HL-60 (cell line): ENCODE data around the gene IGSF8.

Source experiments
- DNase-seq, 2 experiments: peaks; one replicate each; pipeline ENCODE4 v3.0.0-alpha.2; 2010 to 2020; ENCODE audit warnings: low read depth in 1 of 2, low spot score in 1 of 2
- H3K27ac ChIP-seq: fragments of 250-450 bp; sonication (Bioruptor Pico); replicated peaks from 2 replicates; pipeline ENCODE4 v1.5.1; 2020; ENCODE audit warnings: mild to moderate bottlenecking, moderate library complexity
- H3K27me3 ChIP-seq: fragments of 250-450 bp; sonication (Bioruptor Pico); 2 replicates; pipeline ENCODE4 v1.5.1; 2021; ENCODE audit warnings: mild to moderate bottlenecking, moderate library complexity; ENCODE audit not compliant: insufficient read depth, poor library complexity, severe bottlenecking
- H3K4me3 ChIP-seq: replicated peaks from 2 replicates; pipeline ENCODE4 v1.5.1; 2011; ENCODE audit warnings: mild to moderate bottlenecking, control low read depth, low read length; ENCODE audit not compliant: insufficient read depth
- GABPA ChIP-seq: IDR thresholded peaks from 2 replicates; pipeline ENCODE4 v1.6.1; 2012; ENCODE audit warnings: low read depth
- POLR2AphosphoS5 ChIP-seq: IDR thresholded peaks from 2 replicates; pipeline ENCODE4 v1.6.1; 2012; ENCODE audit warnings: low read depth
- REST ChIP-seq: IDR thresholded peaks from 2 replicates; pipeline ENCODE4 v1.6.1; 2012; ENCODE audit warnings: low read depth; ENCODE audit not compliant: insufficient replicate concordance
- SPI1 ChIP-seq: IDR thresholded peaks from 2 replicates; pipeline ENCODE4 v1.6.1; 2012; ENCODE audit warnings: low read depth, mild to moderate bottlenecking, borderline replicate concordance
- TF ChIP-seq, protein P1 (sequence below): IDR thresholded peaks from one replicate; pipeline ENCODE4 v1.5.1; 2011; ENCODE audit warnings: low read length, control low read depth, inconsistent platforms; ENCODE audit not compliant: insufficient read depth

IGSF8 gene

GRCh38 chr1:160130486-160130885 lies 32.1 kb upstream of the IGSF8 start:
- H3K27ac ChIP-seq = no peak overlapping the region
- no peaks in the 10 kb centered on the region for H3K27me3 ChIP-seq
- H3K4me3 ChIP-seq = no peak overlapping the region
- DNase-seq = no peak
- no peak for TF ChIP-seq GABPA
- TF ChIP-seq SPI1 = no peak
- TF ChIP-seq, protein P1, sequence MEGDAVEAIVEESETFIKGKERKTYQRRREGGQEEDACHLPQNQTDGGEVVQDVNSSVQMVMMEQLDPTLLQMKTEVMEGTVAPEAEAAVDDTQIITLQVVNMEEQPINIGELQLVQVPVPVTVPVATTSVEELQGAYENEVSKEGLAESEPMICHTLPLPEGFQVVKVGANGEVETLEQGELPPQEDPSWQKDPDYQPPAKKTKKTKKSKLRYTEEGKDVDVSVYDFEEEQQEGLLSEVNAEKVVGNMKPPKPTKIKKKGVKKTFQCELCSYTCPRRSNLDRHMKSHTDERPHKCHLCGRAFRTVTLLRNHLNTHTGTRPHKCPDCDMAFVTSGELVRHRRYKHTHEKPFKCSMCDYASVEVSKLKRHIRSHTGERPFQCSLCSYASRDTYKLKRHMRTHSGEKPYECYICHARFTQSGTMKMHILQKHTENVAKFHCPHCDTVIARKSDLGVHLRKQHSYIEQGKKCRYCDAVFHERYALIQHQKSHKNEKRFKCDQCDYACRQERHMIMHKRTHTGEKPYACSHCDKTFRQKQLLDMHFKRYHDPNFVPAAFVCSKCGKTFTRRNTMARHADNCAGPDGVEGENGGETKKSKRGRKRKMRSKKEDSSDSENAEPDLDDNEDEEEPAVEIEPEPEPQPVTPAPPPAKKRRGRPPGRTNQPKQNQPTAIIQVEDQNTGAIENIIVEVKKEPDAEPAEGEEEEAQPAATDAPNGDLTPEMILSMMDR = no peak
- TF ChIP-seq REST = no peak
- no peak for TF ChIP-seq POLR2AphosphoS5

GRCh38 chr1:160129966-160130365 lies 31.5 kb upstream of the IGSF8 start:
- TF ChIP-seq POLR2AphosphoS5 (no peak), REST (no peak), GABPA (no peak), SPI1 (no peak)
- TF ChIP-seq, protein P1 = no peak
- Histone ChIP-seq H3K27me3 (no peaks in the 10 kb centered on the region), H3K27ac (no peak overlapping the region), H3K4me3 (no peak overlapping the region)
- DNase-seq = no peak

DNA sequence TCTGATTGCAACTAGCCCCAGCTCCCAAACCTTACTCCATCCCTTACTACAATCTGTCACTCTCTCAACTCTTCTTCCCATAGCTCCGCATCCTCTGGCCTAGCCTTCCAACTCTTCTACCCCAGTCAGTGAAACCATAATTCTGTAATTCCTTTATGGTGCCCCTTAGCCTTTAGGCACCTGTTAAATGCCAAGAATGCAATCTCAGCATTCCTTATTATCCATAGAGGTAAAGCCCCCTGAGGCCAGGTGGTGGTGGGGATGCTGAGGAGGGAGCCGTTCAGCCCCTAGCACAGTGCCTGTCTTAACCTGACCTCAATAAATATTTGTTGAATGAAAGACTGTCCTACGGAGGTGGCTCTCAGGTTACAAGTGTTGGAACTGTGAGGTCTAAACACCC lies 31.1 kb upstream of the IGSF8 start:
- H3K27ac ChIP-seq = no peak overlapping the region
- H3K4me3 ChIP-seq = no peak overlapping the region
- TF ChIP-seq GABPA (no peak), REST (no peak), POLR2AphosphoS5 (no peak)
- DNase-seq = no peak
- no peaks in the 10 kb centered on the region for H3K27me3 ChIP-seq

DNA sequence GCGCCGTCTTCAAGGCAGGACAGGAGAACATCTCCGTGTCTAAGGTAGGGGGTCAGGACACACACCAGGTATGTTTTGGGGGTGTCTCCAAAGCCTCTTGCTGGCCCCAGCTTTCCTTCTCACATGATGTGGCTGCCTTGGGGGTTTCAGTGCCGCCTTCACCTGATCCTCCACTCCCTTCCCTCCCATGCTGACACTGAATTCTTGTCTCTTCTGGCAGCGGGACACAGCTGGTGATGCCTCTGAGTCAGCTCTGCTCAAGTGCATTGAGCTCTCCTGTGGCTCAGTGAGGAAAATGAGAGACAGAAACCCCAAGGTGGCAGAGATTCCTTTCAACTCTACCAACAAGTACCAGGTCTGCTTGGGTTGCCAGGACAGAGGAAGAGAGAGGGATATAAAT lies 30.6 kb upstream of the IGSF8 start:
- Histone ChIP-seq H3K27me3 (no peaks in the 10 kb centered on the region), H3K4me3 (no peak overlapping the region), H3K27ac (no peak overlapping the region)
- DNase-seq = no peak
- TF ChIP-seq POLR2AphosphoS5 (no peak), REST (no peak), GABPA (no peak), SPI1 (no peak)
- TF ChIP-seq, protein P1 = no peak
